ENCODE measurements around the gene ELL.

Gene ELL

DNA sequence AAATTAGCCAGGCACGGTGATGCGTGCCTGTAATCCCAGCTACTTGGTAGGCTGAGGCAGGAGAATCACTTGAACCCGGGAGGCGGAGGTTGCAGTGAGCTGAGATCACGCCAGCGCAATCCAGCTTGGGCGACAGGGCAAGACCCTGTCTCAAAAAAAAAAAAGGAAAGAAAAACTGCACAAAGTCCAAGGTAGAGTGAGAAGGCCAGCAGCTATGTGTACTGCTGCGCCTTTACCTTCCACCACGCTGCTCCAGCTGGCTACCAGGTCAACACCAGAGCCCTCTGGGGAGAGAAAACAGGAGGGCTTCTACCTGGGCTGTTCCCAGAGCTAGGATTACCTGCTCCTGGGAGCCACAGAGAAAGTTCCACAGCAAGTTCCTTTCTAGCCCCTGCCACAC is 3.2 kb downstream of the ELL start:
- no peak for TF ChIP-seq ZFX (IDR thresholded peaks at IDR 0.05; ENCODE audit: borderline replicate concordance)
- TF ChIP-seq, protein P1, sequence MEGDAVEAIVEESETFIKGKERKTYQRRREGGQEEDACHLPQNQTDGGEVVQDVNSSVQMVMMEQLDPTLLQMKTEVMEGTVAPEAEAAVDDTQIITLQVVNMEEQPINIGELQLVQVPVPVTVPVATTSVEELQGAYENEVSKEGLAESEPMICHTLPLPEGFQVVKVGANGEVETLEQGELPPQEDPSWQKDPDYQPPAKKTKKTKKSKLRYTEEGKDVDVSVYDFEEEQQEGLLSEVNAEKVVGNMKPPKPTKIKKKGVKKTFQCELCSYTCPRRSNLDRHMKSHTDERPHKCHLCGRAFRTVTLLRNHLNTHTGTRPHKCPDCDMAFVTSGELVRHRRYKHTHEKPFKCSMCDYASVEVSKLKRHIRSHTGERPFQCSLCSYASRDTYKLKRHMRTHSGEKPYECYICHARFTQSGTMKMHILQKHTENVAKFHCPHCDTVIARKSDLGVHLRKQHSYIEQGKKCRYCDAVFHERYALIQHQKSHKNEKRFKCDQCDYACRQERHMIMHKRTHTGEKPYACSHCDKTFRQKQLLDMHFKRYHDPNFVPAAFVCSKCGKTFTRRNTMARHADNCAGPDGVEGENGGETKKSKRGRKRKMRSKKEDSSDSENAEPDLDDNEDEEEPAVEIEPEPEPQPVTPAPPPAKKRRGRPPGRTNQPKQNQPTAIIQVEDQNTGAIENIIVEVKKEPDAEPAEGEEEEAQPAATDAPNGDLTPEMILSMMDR (IDR thresholded peaks at IDR 0.05), result no peak
- no peak overlapping the region for H3K27ac ChIP-seq

DNA sequence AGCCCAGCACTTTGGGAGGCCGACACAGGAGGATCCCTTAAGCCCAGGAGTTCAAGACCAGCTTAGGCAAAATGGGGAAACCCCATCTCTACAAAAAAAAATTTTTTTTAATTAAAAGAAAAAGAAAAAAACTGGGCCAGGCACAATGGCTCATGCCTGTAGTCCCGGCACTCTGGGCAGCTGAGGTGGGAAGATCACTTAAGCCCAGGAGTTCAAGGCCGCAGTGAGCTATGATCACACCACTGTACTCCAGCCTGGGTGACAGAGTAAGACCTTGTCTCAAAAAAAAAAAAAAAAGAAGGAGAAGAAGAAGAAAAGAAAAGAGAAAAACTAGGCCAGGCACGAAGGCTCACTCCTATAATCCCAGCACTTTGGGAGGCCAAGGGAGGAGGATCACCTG is 4.3 kb downstream of the ELL start:
- TF ChIP-seq ZFX (IDR thresholded peaks at IDR 0.05; ENCODE audit: borderline replicate concordance), result no peak
- TF ChIP-seq, protein P1 (IDR thresholded peaks at IDR 0.05), result no peak
- no peak overlapping the region for H3K27ac ChIP-seq

DNA sequence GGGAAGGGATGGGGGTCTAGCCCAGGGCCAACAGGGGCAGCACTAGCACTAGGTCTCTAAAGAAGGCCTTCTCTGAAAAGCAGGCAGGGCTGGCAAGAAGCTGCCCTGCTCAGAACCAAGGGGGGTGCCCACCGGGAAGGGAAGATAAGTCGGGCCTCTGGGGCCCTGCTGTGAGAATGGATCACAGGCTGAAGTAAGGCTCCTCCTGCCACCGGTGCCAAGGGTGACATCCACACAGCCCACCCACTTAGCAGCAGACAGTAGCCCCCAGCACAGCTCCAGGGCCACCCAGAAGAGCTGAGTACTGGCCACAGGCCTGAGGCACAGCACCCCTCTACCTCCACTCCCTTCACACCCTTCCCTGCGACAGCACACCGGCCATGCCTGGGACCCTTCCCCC is 5.9 kb downstream of the ELL start:
- TF ChIP-seq ZFX (IDR thresholded peaks at IDR 0.05; ENCODE audit: borderline replicate concordance), result no peak
- TF ChIP-seq, protein P1 (IDR thresholded peaks at IDR 0.05), result no peak
- H3K27ac ChIP-seq, result no peak overlapping the region

DNA sequence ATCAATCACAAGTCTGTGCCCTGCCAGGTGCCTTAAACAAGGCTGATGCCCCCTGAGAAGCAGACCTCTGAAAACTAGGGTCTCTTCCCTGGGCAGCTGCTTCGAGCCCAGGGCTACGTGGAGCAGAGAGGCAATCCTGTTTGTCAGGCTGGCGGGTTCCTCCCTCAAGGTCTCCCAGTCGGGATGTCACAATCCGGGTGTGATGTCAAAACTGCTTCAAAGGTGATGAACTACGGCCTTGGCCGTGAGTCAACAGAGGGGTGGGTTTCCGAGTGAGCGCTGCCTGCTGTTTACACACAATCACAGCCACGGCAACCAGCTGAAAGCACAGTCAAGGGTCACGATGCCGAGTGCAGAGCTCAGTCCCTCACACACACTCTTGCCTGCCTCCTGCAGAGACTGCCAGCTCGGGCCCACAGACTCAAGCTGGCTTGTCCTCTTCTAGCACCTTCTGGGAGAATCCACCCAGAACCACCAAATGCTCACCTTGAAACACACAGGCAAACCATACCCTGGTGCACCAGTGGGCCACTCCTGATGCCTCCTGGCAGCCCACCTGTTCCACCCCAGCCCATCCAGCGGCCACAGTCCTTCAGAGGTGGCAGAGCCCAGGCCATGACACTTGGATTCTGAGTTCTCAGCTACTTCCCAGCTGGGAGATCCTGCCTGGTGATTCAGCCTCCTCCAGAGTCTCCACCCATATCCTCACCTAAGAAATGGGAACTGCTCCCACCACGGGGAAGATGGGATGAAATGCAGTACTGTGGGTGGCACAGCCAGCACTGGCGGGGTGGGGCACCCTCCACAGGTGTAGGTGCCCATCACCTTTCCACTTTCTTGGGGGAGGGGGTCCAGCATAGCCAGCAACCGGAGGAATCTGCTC is 6.8 kb downstream of the ELL start:
- TF ChIP-seq, protein P1 (IDR thresholded peaks at IDR 0.05), result no peak
- H3K27ac ChIP-seq, result no peak overlapping the region

DNA sequence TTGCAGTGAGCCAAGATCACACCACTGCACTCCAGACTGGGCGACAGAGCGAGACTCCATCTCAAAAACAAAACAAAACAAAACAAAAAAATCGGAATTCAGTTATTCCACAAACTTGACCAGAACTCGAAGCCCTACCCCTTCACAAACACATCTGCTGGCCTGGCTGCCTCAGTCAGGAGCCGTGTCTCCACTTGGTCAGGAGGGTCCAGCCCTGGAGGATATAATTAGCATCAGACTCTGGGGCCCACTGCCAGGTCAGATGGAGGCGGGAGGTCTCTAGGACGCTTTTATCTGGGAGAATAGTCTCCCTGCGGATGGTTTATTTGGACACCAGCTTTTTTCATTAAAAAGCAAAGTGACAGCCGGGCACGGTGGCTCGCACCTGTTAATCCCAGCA is 8.0 kb downstream of the ELL start:
- no peak for TF ChIP-seq ZFX (IDR thresholded peaks at IDR 0.05; ENCODE audit: borderline replicate concordance)
- TF ChIP-seq, protein P1 (IDR thresholded peaks at IDR 0.05), result no peak
- H3K27ac ChIP-seq, result no peak overlapping the region

DNA sequence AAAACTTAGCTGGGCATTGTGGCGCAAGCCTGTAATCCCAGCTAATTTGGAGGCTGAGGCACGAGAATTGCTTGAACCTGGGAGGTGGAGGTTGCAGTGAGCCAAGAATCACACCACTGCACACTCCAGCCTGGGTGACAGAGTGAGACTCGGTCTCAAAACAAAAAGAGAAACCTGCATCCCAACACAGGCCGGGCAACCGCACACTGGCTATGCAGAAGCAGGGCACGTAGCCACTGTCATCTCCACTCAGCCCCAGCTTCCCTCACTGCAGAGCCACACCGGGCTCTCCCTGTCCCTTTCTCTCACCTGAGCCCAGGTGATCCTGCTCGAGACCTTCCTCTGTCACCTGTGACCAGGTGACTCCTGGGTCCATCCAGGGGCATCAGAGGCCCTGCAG is 11.7 kb downstream of the ELL start:
- TF ChIP-seq, protein P1 (IDR thresholded peaks at IDR 0.05), result no peak
- TF ChIP-seq ZFX (IDR thresholded peaks at IDR 0.05; ENCODE audit: borderline replicate concordance), result no peak

DNA sequence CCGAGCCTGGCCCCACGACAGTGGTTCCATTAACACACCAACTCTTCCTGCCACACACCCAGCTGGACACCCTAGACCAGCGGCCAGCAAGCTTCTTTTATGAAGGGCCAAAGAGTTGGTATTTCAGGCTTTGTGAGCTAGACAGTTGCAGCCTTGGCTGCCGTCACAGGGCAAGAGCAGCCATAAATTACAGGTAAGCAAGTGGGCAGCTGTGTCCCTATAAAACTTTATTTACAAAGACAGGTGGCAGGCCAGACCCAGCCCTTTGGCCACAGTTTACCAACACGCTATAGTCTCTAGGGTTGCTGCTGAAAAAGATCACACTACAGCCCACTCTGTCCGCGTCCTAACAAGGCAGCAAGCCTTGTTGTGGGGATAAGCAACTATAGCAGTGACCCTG is 13.3 kb downstream of the ELL start:
- H3K27ac ChIP-seq, result peak overlapping the region; percentile 86
- no peak for TF ChIP-seq ZFX (IDR thresholded peaks at IDR 0.05; ENCODE audit: borderline replicate concordance)
- TF ChIP-seq, protein P1 (IDR thresholded peaks at IDR 0.05), result no peak

More for the DNA sequence above, 11.7 kb downstream of the ELL start:
- no peak overlapping the region for H3K27ac ChIP-seq
